ENCODE results near the gene GNE.
A peak's percentile ranks its signal among the peaks of the same experiment; 100 is the strongest.

GNE gene

GRCh38 chr9:36193023-36193422, 65.2 kb downstream of the GNE start:
- TF ChIP-seq CSDC2 (CRISPR knock-in tag; IDR thresholded peaks at IDR 0.05) (no peak), ISL1 (CRISPR knock-in tag; IDR thresholded peaks at IDR 0.05) (no peak), ZFP3 (CRISPR knock-in tag; IDR thresholded peaks at IDR 0.05) (no peak), BACH2 (CRISPR knock-in tag; IDR thresholded peaks at IDR 0.05; ENCODE audit: borderline replicate concordance) (no peak)
- ATAC-seq: no peak

DNA sequence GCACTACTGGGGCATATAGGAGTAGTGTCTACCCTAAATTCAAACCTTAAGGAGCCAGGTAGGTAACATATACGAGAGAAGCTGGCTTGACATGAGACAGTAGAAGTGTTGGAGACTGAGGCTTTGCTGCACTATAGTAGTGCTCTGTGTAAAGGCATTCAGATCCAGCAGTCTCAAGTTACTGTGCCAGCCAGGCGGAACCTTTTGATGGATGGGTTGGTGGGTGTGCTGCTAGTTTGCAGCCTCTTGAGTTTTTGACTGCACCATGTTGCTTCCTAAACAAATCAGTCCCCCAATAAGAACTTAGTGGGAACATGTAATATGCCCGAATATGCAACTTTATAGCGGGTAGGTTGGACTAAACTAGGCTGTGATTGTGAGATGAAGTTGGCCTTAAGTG, 66.1 kb downstream of the GNE start:
- no peak for TF ChIP-seq ZFP3 (CRISPR knock-in tag; IDR thresholded peaks at IDR 0.05)
- no peak for TF ChIP-seq PPARA (CRISPR knock-in tag; IDR thresholded peaks at IDR 0.05; ENCODE audit: borderline replicate concordance)
- TF ChIP-seq ISL1 (CRISPR knock-in tag; IDR thresholded peaks at IDR 0.05): no peak
- TF ChIP-seq TOX (CRISPR knock-in tag; IDR thresholded peaks at IDR 0.05; ENCODE audit: borderline replicate concordance): no peak
- no peak for TF ChIP-seq ARNTL (CRISPR knock-in tag; IDR thresholded peaks at IDR 0.05; ENCODE audit: borderline replicate concordance, low read depth)
- TF ChIP-seq, protein P1, sequence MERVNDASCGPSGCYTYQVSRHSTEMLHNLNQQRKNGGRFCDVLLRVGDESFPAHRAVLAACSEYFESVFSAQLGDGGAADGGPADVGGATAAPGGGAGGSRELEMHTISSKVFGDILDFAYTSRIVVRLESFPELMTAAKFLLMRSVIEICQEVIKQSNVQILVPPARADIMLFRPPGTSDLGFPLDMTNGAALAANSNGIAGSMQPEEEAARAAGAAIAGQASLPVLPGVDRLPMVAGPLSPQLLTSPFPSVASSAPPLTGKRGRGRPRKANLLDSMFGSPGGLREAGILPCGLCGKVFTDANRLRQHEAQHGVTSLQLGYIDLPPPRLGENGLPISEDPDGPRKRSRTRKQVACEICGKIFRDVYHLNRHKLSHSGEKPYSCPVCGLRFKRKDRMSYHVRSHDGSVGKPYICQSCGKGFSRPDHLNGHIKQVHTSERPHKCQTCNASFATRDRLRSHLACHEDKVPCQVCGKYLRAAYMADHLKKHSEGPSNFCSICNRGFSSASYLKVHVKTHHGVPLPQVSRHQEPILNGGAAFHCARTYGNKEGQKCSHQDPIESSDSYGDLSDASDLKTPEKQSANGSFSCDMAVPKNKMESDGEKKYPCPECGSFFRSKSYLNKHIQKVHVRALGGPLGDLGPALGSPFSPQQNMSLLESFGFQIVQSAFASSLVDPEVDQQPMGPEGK (CRISPR knock-in tag; IDR thresholded peaks at IDR 0.05; ENCODE audit: borderline replicate concordance): no peak
- peak; percentile 15 for ATAC-seq

DNA sequence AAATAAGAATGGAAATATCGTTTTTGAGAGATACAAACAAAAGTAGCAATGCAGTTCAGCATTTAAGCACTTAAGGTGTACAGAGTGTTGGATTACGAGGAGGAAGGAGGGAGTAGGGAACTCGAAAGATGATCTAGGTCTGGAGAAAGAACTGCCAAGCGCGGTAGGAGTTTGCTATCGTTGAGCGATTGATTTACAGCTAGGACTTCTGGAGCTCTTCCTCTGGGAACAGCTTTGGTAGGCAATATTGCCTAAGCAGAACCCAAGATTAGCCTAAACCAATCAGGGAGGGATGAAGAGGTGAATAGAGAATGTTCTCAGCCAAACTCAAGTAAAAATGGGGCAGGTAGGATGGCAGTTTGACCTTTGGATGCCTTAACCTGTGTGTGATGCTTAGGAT, 66.6 kb downstream of the GNE start:
- no peak for ATAC-seq

GRCh38 chr9:36191290-36191645, 67.0 kb downstream of the GNE start:
- TF ChIP-seq ISL1 (CRISPR knock-in tag; IDR thresholded peaks at IDR 0.05) (no peak), ZFP3 (CRISPR knock-in tag; IDR thresholded peaks at IDR 0.05) (no peak), GLIS3 (CRISPR knock-in tag; IDR thresholded peaks at IDR 0.05) (no peak), TCF4 (CRISPR knock-in tag; IDR thresholded peaks at IDR 0.05; ENCODE audit: borderline replicate concordance) (no peak), TOX (CRISPR knock-in tag; IDR thresholded peaks at IDR 0.05; ENCODE audit: borderline replicate concordance) (no peak), BACH2 (CRISPR knock-in tag; IDR thresholded peaks at IDR 0.05; ENCODE audit: borderline replicate concordance) (no peak), CSRNP3 (CRISPR knock-in tag; IDR thresholded peaks at IDR 0.05) (no peak), OSR1 (CRISPR knock-in tag; IDR thresholded peaks at IDR 0.05) (no peak), ZFP30 (CRISPR knock-in tag; IDR thresholded peaks at IDR 0.05) (no peak), ESRRG (CRISPR knock-in tag; IDR thresholded peaks at IDR 0.05) (no peak)
- TF ChIP-seq, protein P2, sequence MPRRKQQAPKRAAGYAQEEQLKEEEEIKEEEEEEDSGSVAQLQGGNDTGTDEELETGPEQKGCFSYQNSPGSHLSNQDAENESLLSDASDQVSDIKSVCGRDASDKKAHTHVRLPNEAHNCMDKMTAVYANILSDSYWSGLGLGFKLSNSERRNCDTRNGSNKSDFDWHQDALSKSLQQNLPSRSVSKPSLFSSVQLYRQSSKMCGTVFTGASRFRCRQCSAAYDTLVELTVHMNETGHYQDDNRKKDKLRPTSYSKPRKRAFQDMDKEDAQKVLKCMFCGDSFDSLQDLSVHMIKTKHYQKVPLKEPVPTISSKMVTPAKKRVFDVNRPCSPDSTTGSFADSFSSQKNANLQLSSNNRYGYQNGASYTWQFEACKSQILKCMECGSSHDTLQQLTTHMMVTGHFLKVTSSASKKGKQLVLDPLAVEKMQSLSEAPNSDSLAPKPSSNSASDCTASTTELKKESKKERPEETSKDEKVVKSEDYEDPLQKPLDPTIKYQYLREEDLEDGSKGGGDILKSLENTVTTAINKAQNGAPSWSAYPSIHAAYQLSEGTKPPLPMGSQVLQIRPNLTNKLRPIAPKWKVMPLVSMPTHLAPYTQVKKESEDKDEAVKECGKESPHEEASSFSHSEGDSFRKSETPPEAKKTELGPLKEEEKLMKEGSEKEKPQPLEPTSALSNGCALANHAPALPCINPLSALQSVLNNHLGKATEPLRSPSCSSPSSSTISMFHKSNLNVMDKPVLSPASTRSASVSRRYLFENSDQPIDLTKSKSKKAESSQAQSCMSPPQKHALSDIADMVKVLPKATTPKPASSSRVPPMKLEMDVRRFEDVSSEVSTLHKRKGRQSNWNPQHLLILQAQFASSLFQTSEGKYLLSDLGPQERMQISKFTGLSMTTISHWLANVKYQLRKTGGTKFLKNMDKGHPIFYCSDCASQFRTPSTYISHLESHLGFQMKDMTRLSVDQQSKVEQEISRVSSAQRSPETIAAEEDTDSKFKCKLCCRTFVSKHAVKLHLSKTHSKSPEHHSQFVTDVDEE (CRISPR knock-in tag; IDR thresholded peaks at IDR 0.05): no peak
- TF ChIP-seq, protein P1 (CRISPR knock-in tag; IDR thresholded peaks at IDR 0.05; ENCODE audit: borderline replicate concordance): no peak
- ATAC-seq: peak; percentile 19

More for the DNA sequence above, 66.6 kb downstream of the GNE start:
- TF ChIP-seq ZNF8 (CRISPR knock-in tag; IDR thresholded peaks at IDR 0.05): no peak
- TF ChIP-seq ZFP3 (CRISPR knock-in tag; IDR thresholded peaks at IDR 0.05): no peak
- TF ChIP-seq ZNF70 (CRISPR knock-in tag; IDR thresholded peaks at IDR 0.05): no peak
- no peak for TF ChIP-seq TCF4 (CRISPR knock-in tag; IDR thresholded peaks at IDR 0.05; ENCODE audit: borderline replicate concordance)
- TF ChIP-seq CSRNP3 (CRISPR knock-in tag; IDR thresholded peaks at IDR 0.05): no peak
- TF ChIP-seq POU6F1 (CRISPR knock-in tag; IDR thresholded peaks at IDR 0.05; ENCODE audit: borderline replicate concordance, low read depth): no peak
- TF ChIP-seq ZFP30 (CRISPR knock-in tag; IDR thresholded peaks at IDR 0.05): no peak

Data from SK-N-SH treated with all-trans-retinoic acid at 6 μM for 48 hours (cell line).